HL-60 (cell line): ENCODE measurements around the gene LGALS7.
"Not testable (repeated sequence)": the region's sequence is repeated elsewhere in the genome, so short reads cannot be mapped to it uniquely, and the experiment has no call there.

ENCODE experiments used
- DNase-seq, 2 experiments: peaks; one replicate each; pipeline ENCODE4 v3.0.0-alpha.2; 2010 to 2020; ENCODE audit warnings: low read depth in 1 of 2, low spot score in 1 of 2
- H3K27ac ChIP-seq: fragments of 250-450 bp; sonication (Bioruptor Pico); replicated peaks from 2 replicates; pipeline ENCODE4 v1.5.1; 2020; ENCODE audit warnings: mild to moderate bottlenecking, moderate library complexity
- H3K27me3 ChIP-seq: fragments of 250-450 bp; sonication (Bioruptor Pico); 2 replicates; pipeline ENCODE4 v1.5.1; 2021; ENCODE audit warnings: mild to moderate bottlenecking, moderate library complexity; ENCODE audit not compliant: insufficient read depth, poor library complexity, severe bottlenecking
- H3K4me3 ChIP-seq: replicated peaks from 2 replicates; pipeline ENCODE4 v1.5.1; 2011; ENCODE audit warnings: mild to moderate bottlenecking, control low read depth, low read length; ENCODE audit not compliant: insufficient read depth
- GABPA ChIP-seq: IDR thresholded peaks from 2 replicates; pipeline ENCODE4 v1.6.1; 2012; ENCODE audit warnings: low read depth
- POLR2AphosphoS5 ChIP-seq: IDR thresholded peaks from 2 replicates; pipeline ENCODE4 v1.6.1; 2012; ENCODE audit warnings: low read depth
- SPI1 ChIP-seq: IDR thresholded peaks from 2 replicates; pipeline ENCODE4 v1.6.1; 2012; ENCODE audit warnings: low read depth, mild to moderate bottlenecking, borderline replicate concordance
- TF ChIP-seq, protein P1 (sequence below): IDR thresholded peaks from 2 replicates; pipeline ENCODE4 v1.6.1; 2012; ENCODE audit warnings: low read depth; ENCODE audit not compliant: insufficient replicate concordance
- TF ChIP-seq, protein P2 (sequence below): IDR thresholded peaks from one replicate; pipeline ENCODE4 v1.5.1; 2011; ENCODE audit warnings: low read length, control low read depth, inconsistent platforms; ENCODE audit not compliant: insufficient read depth

LGALS7 gene

DNA sequence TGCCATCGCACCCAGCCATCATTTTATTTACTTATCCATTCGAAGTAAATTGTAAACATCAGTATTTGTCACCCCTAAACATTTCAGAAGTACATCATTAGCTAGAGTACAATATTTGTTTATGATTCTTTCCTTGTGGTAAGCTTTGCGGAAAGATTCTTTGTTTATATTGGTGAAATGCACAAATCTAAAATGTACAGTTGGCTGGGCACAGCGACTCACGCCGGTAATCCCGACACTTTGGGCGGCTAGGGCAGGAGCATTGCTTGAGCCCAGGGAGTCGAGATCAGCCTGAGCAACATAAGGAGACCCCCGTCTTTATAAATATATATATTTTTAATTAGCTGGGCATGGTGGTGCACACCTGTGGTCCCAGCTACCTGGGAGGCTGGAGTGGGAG lies 25.8 kb upstream of the LGALS7 start:
- TF ChIP-seq, protein P1, sequence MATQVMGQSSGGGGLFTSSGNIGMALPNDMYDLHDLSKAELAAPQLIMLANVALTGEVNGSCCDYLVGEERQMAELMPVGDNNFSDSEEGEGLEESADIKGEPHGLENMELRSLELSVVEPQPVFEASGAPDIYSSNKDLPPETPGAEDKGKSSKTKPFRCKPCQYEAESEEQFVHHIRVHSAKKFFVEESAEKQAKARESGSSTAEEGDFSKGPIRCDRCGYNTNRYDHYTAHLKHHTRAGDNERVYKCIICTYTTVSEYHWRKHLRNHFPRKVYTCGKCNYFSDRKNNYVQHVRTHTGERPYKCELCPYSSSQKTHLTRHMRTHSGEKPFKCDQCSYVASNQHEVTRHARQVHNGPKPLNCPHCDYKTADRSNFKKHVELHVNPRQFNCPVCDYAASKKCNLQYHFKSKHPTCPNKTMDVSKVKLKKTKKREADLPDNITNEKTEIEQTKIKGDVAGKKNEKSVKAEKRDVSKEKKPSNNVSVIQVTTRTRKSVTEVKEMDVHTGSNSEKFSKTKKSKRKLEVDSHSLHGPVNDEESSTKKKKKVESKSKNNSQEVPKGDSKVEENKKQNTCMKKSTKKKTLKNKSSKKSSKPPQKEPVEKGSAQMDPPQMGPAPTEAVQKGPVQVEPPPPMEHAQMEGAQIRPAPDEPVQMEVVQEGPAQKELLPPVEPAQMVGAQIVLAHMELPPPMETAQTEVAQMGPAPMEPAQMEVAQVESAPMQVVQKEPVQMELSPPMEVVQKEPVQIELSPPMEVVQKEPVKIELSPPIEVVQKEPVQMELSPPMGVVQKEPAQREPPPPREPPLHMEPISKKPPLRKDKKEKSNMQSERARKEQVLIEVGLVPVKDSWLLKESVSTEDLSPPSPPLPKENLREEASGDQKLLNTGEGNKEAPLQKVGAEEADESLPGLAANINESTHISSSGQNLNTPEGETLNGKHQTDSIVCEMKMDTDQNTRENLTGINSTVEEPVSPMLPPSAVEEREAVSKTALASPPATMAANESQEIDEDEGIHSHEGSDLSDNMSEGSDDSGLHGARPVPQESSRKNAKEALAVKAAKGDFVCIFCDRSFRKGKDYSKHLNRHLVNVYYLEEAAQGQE = no peak
- TF ChIP-seq SPI1 = no peak
- TF ChIP-seq, protein P2, sequence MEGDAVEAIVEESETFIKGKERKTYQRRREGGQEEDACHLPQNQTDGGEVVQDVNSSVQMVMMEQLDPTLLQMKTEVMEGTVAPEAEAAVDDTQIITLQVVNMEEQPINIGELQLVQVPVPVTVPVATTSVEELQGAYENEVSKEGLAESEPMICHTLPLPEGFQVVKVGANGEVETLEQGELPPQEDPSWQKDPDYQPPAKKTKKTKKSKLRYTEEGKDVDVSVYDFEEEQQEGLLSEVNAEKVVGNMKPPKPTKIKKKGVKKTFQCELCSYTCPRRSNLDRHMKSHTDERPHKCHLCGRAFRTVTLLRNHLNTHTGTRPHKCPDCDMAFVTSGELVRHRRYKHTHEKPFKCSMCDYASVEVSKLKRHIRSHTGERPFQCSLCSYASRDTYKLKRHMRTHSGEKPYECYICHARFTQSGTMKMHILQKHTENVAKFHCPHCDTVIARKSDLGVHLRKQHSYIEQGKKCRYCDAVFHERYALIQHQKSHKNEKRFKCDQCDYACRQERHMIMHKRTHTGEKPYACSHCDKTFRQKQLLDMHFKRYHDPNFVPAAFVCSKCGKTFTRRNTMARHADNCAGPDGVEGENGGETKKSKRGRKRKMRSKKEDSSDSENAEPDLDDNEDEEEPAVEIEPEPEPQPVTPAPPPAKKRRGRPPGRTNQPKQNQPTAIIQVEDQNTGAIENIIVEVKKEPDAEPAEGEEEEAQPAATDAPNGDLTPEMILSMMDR = no peak

DNA sequence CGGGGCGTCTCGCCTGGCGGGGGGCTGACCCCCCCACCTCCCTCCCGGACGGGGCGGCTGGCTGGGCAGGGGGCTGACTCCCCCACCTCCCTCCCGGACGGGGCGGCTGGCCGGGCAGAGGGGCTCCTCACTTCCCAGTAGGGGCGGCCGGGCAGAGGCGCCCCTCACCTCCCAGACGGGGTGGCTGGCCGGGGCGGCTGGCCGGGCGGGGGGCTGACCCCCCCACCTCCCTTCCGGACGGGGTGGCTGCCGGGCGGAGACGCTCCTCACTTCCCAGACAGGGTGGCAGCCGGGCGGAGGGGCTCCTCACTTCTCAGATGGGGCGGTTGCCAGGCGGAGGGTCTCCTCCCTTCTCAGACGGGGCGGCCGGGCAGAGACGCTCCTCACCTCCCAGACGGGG lies 24.5 kb upstream of the LGALS7 start:
- DNase-seq, H3K27me3 ChIP-seq, H3K27ac ChIP-seq, H3K4me3 ChIP-seq: not testable (repeated sequence)

More for the DNA sequence above, 25.8 kb upstream of the LGALS7 start:
- Histone ChIP-seq H3K4me3 (no peak overlapping the region), H3K27me3 (no peaks in the 10 kb centered on the region), H3K27ac (no peak overlapping the region)
- DNase-seq = no peak

DNA sequence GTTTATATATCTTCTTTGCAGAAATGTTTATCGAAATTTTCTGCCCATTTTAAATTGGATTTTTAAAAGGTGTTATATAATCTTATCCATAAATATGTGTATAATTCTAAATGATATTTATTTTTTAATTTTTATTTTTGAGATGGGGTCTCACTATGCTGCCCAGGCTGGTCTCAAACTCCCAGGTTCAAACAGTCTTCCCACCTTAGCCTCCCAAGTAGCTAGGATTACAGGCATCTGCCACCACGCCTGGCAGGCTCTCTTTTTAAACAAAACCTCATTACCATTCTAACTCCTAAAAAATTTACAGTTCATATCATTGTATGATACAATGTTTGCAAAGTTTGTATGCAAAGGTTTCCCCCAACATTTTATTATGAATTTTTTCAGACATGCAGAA lies 22.8 kb upstream of the LGALS7 start:
- TF ChIP-seq POLR2AphosphoS5 = no peak
- TF ChIP-seq, protein P1 = no peak
- TF ChIP-seq SPI1 = no peak
- TF ChIP-seq, protein P2 = no peak
- TF ChIP-seq GABPA = no peak

DNA sequence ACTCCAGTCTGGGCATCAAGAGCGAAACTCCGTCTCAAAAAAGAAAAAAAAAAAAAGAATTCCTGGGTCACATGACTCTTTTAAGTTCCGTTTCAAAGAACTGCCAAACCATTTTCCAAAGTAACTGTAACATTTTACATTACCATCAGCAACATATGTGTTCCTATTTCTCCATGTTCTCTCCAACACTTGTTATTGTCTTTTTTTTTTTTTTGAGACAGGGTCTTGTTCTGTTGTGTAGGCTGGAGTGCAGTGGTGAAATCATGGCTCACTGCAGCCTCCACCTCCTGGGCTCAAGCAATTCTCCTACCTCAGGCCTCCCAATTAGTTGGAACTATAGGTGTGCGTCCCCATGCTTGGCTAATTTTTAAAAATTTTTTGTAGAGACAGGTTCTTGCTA lies 22.2 kb upstream of the LGALS7 start:
- TF ChIP-seq GABPA = no peak
- TF ChIP-seq, protein P2 = no peak
- H3K4me3 ChIP-seq = no peak overlapping the region
- no peak for DNase-seq
- H3K27ac ChIP-seq = no peak overlapping the region
- H3K27me3 ChIP-seq = peaks cover 12% of the 10 kb centered on the region

More for the DNA sequence above, 22.8 kb upstream of the LGALS7 start:
- Histone ChIP-seq H3K27me3 (peaks cover 12% of the 10 kb centered on the region), H3K27ac (no peak overlapping the region), H3K4me3 (no peak overlapping the region)
- DNase-seq = no peak
